ENCODE results near the gene MGLL.

GRCh38 chr3:127698691-127699415, 123.5 kb downstream of the MGLL start:
- TF ChIP-seq, protein P1, sequence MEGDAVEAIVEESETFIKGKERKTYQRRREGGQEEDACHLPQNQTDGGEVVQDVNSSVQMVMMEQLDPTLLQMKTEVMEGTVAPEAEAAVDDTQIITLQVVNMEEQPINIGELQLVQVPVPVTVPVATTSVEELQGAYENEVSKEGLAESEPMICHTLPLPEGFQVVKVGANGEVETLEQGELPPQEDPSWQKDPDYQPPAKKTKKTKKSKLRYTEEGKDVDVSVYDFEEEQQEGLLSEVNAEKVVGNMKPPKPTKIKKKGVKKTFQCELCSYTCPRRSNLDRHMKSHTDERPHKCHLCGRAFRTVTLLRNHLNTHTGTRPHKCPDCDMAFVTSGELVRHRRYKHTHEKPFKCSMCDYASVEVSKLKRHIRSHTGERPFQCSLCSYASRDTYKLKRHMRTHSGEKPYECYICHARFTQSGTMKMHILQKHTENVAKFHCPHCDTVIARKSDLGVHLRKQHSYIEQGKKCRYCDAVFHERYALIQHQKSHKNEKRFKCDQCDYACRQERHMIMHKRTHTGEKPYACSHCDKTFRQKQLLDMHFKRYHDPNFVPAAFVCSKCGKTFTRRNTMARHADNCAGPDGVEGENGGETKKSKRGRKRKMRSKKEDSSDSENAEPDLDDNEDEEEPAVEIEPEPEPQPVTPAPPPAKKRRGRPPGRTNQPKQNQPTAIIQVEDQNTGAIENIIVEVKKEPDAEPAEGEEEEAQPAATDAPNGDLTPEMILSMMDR (IDR thresholded peaks at IDR 0.05; ENCODE audit: insufficient read depth, low read length, poor library complexity, severe bottlenecking), result no peak
- no peak for TF ChIP-seq EZH2phosphoT487 (conservative IDR thresholded peaks at IDR 0.05; ENCODE audit: low read length)
